Panc1 (cell line): ENCODE results near the gene GTF2A1L.

Experiments used
- POLR2AphosphoS5 ChIP-seq: IDR thresholded peaks from 2 replicates; pipeline ENCODE4 v1.6.1; 2012; ENCODE audit warnings: mild to moderate bottlenecking, low read depth, low read length, moderate library complexity
- TF ChIP-seq, protein P1 (sequence below): fragments of 450-650 bp; IDR thresholded peaks from 2 replicates; pipeline ENCODE4 v1.5.1; 2017; ENCODE audit warnings: mild to moderate bottlenecking
- TF ChIP-seq, protein P2 (sequence below), 2 experiments: IDR thresholded peaks; 2 replicates each; pipeline ENCODE4 v1.6.1; 2011 to 2012; ENCODE audit warnings: low read depth in 2 of 2, control low read depth in 1 of 2, low read length in 1 of 2, mild to moderate bottlenecking in 1 of 2, moderate library complexity in 1 of 2; ENCODE audit not compliant: insufficient read depth in 1 of 2

DNA sequence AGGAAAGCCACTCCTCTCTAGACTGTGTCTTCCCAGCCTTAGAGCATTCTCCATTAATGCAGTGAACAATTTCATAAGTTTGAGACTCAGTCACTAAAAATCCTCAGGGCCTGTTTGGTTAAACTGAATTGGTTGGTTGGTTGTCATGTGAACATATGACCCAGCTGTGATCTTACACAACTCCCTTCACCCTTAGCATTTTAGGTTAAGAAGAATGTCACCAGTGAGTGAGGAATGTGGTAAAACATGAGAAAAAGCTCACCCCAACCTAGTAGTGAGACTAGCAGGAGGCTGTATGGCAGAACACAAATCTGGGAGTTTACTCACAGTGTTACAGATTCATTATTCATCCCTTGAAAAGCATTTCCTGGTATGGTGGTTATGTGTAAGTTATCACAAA, 105.5 kb downstream of the GTF2A1L start:
- TF ChIP-seq, protein P1, sequence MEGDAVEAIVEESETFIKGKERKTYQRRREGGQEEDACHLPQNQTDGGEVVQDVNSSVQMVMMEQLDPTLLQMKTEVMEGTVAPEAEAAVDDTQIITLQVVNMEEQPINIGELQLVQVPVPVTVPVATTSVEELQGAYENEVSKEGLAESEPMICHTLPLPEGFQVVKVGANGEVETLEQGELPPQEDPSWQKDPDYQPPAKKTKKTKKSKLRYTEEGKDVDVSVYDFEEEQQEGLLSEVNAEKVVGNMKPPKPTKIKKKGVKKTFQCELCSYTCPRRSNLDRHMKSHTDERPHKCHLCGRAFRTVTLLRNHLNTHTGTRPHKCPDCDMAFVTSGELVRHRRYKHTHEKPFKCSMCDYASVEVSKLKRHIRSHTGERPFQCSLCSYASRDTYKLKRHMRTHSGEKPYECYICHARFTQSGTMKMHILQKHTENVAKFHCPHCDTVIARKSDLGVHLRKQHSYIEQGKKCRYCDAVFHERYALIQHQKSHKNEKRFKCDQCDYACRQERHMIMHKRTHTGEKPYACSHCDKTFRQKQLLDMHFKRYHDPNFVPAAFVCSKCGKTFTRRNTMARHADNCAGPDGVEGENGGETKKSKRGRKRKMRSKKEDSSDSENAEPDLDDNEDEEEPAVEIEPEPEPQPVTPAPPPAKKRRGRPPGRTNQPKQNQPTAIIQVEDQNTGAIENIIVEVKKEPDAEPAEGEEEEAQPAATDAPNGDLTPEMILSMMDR: no peak
- TF ChIP-seq, protein P2, sequence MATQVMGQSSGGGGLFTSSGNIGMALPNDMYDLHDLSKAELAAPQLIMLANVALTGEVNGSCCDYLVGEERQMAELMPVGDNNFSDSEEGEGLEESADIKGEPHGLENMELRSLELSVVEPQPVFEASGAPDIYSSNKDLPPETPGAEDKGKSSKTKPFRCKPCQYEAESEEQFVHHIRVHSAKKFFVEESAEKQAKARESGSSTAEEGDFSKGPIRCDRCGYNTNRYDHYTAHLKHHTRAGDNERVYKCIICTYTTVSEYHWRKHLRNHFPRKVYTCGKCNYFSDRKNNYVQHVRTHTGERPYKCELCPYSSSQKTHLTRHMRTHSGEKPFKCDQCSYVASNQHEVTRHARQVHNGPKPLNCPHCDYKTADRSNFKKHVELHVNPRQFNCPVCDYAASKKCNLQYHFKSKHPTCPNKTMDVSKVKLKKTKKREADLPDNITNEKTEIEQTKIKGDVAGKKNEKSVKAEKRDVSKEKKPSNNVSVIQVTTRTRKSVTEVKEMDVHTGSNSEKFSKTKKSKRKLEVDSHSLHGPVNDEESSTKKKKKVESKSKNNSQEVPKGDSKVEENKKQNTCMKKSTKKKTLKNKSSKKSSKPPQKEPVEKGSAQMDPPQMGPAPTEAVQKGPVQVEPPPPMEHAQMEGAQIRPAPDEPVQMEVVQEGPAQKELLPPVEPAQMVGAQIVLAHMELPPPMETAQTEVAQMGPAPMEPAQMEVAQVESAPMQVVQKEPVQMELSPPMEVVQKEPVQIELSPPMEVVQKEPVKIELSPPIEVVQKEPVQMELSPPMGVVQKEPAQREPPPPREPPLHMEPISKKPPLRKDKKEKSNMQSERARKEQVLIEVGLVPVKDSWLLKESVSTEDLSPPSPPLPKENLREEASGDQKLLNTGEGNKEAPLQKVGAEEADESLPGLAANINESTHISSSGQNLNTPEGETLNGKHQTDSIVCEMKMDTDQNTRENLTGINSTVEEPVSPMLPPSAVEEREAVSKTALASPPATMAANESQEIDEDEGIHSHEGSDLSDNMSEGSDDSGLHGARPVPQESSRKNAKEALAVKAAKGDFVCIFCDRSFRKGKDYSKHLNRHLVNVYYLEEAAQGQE (IDR thresholded peaks at IDR 0.05; ENCODE audit: insufficient read depth in 1 of 2, low read depth in 2 of 2, low read length in 1 of 2): no peak
- no peak for TF ChIP-seq POLR2AphosphoS5
